ENCODE results near the gene APEH. TPM values are rescaled to one million over a fixed set of nuclear protein-coding genes. Genes with fewer than 3 reads are reported as not detected.

The APEH gene
- total RNA-seq, 2 donors from 2014 or later: 58.7 to 67.7 TPM

DNA sequence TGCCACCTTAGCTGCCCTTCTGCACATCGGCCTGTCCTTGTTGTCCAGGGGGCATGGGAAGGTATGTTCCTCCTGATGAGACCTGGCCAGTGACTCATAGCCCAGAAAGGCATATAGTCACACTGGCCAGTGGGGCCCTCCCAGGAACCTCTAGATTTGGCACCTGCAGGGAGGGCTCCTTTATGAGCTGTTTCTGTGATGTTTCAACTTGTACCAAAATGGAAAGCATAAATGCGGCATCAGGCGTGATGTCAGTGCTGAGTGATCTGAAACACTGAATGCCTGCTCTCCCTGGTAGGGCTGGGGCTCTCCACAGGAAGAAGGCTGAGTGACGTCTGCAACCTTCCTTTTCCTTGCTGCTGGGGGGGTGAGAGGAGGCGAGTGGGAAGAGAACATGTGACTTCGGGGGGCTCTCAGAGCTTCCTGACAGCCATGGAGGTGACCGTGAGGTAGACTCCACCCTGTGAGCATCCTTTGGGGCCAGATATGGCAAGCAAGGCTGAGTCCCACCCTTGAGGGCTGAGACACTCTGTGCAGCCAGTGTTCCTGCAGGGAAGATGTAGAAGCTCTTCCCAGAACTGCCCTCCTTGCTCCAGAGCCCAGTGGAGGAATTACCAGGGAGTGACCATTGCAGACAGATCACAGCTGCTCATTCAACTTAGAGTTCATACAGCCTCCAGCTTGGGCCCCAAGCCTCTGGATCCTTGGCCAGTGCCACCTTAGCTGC lies 37.1 kb upstream of the APEH start:
- Histone ChIP-seq H3K4me3 (no peak overlapping the region), H3K27me3 (no peaks in the 10 kb centered on the region), H3K4me1 (no peaks in the 10 kb centered on the region), H3K36me3 (replicated peaks in 1 of 2; ENCODE audit: insufficient read depth in 1 of 2, low read depth in 2 of 2) (no peaks in the 10 kb centered on the region), H3K27ac (no peak overlapping the region), H3K9me3 (no peaks in the 10 kb centered on the region)
- DNase-seq (no peak), ATAC-seq (no peak)
- no peak for TF ChIP-seq POLR2A (IDR thresholded peaks at IDR 0.05)
- TF ChIP-seq, protein P1, sequence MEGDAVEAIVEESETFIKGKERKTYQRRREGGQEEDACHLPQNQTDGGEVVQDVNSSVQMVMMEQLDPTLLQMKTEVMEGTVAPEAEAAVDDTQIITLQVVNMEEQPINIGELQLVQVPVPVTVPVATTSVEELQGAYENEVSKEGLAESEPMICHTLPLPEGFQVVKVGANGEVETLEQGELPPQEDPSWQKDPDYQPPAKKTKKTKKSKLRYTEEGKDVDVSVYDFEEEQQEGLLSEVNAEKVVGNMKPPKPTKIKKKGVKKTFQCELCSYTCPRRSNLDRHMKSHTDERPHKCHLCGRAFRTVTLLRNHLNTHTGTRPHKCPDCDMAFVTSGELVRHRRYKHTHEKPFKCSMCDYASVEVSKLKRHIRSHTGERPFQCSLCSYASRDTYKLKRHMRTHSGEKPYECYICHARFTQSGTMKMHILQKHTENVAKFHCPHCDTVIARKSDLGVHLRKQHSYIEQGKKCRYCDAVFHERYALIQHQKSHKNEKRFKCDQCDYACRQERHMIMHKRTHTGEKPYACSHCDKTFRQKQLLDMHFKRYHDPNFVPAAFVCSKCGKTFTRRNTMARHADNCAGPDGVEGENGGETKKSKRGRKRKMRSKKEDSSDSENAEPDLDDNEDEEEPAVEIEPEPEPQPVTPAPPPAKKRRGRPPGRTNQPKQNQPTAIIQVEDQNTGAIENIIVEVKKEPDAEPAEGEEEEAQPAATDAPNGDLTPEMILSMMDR (IDR thresholded peaks at IDR 0.05): no peak
- 54 to 63% methylated on average over 6 to 7 of the region's 7 CpGs for WGBS, 2 donors
- intact Hi-C loops (cut with DNase I): no loop called here

DNA sequence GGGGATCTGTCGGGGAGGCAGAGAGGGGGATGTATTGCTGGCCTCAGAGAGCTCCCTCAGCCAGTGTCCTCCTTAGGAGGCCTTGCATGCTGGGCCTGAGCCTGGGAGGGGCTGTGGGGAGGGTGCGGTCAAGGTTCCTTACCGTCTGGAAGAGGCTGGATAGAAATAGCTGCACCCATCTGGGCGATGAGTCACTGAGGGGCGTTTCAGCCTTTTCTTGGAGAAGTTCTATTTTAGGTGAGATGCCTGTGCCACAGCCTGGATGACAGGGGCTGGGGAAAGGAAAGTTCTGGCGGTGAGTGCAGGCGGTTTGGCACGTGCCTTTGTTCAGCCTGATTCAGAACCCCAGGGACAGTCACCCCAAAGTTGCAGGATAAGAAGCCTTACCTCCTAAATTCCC lies 35.7 kb upstream of the APEH start:
- Histone ChIP-seq H3K36me3 (replicated peaks in 1 of 2; ENCODE audit: insufficient read depth in 1 of 2, low read depth in 2 of 2) (no peaks in the 10 kb centered on the region), H3K4me1 (no peaks in the 10 kb centered on the region), H3K4me3 (no peak overlapping the region), H3K27me3 (no peaks in the 10 kb centered on the region), H3K27ac (no peak overlapping the region), H3K9me3 (no peaks in the 10 kb centered on the region)
- DNase-seq: no peak
- TF ChIP-seq, protein P1 (IDR thresholded peaks at IDR 0.05): no peak
- TF ChIP-seq POLR2A (IDR thresholded peaks at IDR 0.05): no peak
- WGBS, 2 donors: 60 to 68% methylated on average over 8 of the region's 8 CpGs
- ATAC-seq: no peak
- intact Hi-C loops (cut with DNase I): no loop called here

DNA sequence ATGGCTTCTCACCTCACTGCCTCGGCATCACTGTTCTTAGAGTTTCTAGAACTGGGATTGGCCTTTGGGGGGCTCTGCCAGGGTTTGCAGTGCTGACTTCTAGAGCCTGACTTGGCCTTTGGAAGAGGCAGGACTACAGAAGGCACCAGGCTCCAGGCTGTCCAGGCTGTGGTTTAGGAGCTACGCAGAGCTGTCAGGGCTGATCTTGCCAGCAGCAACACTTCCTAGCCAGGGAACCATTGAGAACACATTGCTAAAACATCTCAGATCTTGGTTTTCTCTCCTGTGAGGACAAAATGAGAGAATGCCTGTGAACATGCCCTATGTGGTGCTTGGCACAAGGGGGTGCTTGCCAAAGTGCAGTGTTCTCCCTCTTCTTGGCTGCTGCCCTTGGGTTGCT lies 34.6 kb upstream of the APEH start:
- no peak for DNase-seq
- H3K4me1 ChIP-seq: no peaks in the 10 kb centered on the region
- no peaks in the 10 kb centered on the region for H3K27me3 ChIP-seq
- H3K27ac ChIP-seq: no peak overlapping the region
- TF ChIP-seq, protein P1 (IDR thresholded peaks at IDR 0.05): no peak
- no peak for TF ChIP-seq POLR2A (IDR thresholded peaks at IDR 0.05)
- H3K36me3 ChIP-seq (replicated peaks in 1 of 2; ENCODE audit: insufficient read depth in 1 of 2, low read depth in 2 of 2): no peaks in the 10 kb centered on the region
- no peaks in the 10 kb centered on the region for H3K9me3 ChIP-seq
- no peak overlapping the region for H3K4me3 ChIP-seq
- WGBS, 2 donors: 67 to 85% methylated on average over 1 to 2 of the region's 2 CpGs
- intact Hi-C loops (cut with DNase I): no loop called here
- ATAC-seq: no peak

GRCh38 chr3:49641292-49641691 lies 32.9 kb upstream of the APEH start:
- 65 to 66% methylated on average over 7 of the region's 7 CpGs for WGBS, 2 donors
- Histone ChIP-seq H3K4me1 (no peaks in the 10 kb centered on the region), H3K4me3 (no peak overlapping the region), H3K9me3 (no peaks in the 10 kb centered on the region), H3K27ac (no peak overlapping the region), H3K36me3 (replicated peaks in 1 of 2; ENCODE audit: insufficient read depth in 1 of 2, low read depth in 2 of 2) (no peaks in the 10 kb centered on the region), H3K27me3 (no peaks in the 10 kb centered on the region)
- intact Hi-C loops (cut with DNase I): no loop called here
- DNase-seq (no peak), ATAC-seq (no peak)
- TF ChIP-seq, protein P1 (IDR thresholded peaks at IDR 0.05): no peak
- no peak for TF ChIP-seq POLR2A (IDR thresholded peaks at IDR 0.05)

All from body of pancreas (tissue), 4 donors.